ES-I3 (cell line): ENCODE results near the gene ZNF445.
"Not testable (repeated sequence)": the region's sequence is repeated elsewhere in the genome, so short reads cannot be mapped to it uniquely, and the experiment has no call there.

Source experiments
- H3K36me3 ChIP-seq: 2 replicates; pipeline ENCODE4 v1.6.1; 2013; ENCODE audit warnings: mild to moderate bottlenecking, low read length, control low read depth, moderate library complexity; ENCODE audit not compliant: insufficient read depth
- H3K4me1 ChIP-seq: 2 replicates; pipeline ENCODE4 v1.6.1; 2013; ENCODE audit warnings: mild to moderate bottlenecking, control low read depth, low read length; ENCODE audit not compliant: insufficient read depth
- H3K9ac ChIP-seq: 2 replicates; pipeline ENCODE4 v1.6.1; 2013; ENCODE audit warnings: low read depth, mild to moderate bottlenecking, low read length, moderate library complexity
- H3K9me3 ChIP-seq: 2 replicates; pipeline ENCODE4 v1.6.1; 2013; ENCODE audit warnings: mild to moderate bottlenecking, low read length, moderate library complexity; ENCODE audit not compliant: control insufficient read depth, insufficient read depth

The ZNF445 gene

GRCh38 chr3:44415421-44415820 lies 62.0 kb downstream of the ZNF445 start:
- no peaks in the 10 kb centered on the region for H3K36me3 ChIP-seq
- no peaks in the 10 kb centered on the region; the same call in 1 of the 2 replicates for H3K4me1 ChIP-seq
- H3K9me3 ChIP-seq = no peaks in the 10 kb centered on the region
- no peak overlapping the region for H3K9ac ChIP-seq

DNA sequence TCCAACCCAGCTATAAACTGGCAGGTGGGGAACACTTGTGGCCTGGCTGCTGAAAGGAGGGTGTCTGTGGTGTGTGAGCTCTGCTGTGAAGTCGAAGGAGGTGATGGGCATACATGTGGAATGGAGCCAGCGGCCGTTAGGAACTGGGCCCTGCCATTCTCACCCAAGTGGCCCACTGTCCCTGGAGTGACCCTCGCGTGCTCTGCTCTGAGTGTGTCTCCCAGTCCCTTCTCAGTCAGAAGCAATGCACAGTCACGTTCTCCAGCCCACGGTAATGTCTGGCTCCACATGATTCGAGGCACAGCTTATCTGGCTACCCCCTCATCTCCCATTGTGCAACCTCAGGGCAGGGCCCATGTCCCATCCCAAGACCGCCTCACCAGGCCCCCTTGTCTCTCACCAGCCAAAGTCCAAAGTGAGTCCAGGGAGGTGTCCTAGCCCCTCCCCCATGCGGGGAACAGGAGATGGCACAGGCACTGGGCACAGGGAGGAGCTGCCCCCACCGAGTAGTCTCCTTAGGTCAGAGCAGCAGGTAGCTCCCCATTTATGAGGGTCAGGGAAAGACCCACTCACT lies 62.9 kb downstream of the ZNF445 start:
- no peaks in the 10 kb centered on the region; the same call in 1 of the 2 replicates for H3K4me1 ChIP-seq
- no peak overlapping the region for H3K9ac ChIP-seq
- no peaks in the 10 kb centered on the region for H3K9me3 ChIP-seq
- H3K36me3 ChIP-seq = no peaks in the 10 kb centered on the region

DNA sequence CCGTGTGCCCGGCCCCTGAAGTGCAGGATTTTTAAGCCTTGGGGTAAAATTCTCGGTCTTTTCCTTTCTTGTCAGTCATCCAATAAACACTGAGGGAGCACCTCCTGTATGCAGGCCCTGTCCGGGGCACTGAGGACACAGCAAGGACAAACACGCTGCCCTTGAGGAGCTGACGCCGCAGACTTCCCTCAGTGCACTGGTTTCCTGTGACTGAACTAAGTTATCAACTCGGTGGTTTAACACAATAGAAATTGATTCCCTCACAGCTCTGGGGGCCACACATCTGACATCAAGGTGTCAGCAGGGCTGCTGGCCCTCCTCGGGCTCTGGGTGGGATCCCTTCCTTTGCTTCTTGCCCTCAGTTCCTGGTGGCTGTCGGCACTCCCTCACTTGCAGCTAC lies 65.1 kb downstream of the ZNF445 start:
- Histone ChIP-seq H3K36me3 (no peaks in the 10 kb centered on the region; the same call in 1 of the 2 replicates), H3K4me1 (no peaks in the 10 kb centered on the region; the same call in 1 of the 2 replicates), H3K9ac (no peak overlapping the region), H3K9me3 (no peaks in the 10 kb centered on the region)

GRCh38 chr3:44411031-44411645 lies 66.3 kb downstream of the ZNF445 start:
- Histone ChIP-seq H3K9me3 (no peaks in the 10 kb centered on the region), H3K36me3 (no peaks in the 10 kb centered on the region; the same call in 1 of the 2 replicates), H3K9ac (no peak overlapping the region), H3K4me1 (no peaks in the 10 kb centered on the region; the same call in 1 of the 2 replicates)

- Histone ChIP-seq H3K9ac (no peak overlapping the region), H3K9me3 (no peaks in the 10 kb centered on the region), H3K4me1 (no peaks in the 10 kb centered on the region; the same call in 1 of the 2 replicates), H3K36me3 (no peaks in the 10 kb centered on the region; the same call in 1 of the 2 replicates)
These were observed 67.6 kb downstream of the ZNF445 start for GRCh38 chr3:44409640-44410410.

- Histone ChIP-seq H3K9ac (no peak overlapping the region), H3K4me1 (no peaks in the 10 kb centered on the region), H3K36me3 (no peaks in the 10 kb centered on the region), H3K9me3 (no peaks in the 10 kb centered on the region)
These were observed 74.9 kb downstream of the ZNF445 start for GRCh38 chr3:44402548-44402947.

DNA sequence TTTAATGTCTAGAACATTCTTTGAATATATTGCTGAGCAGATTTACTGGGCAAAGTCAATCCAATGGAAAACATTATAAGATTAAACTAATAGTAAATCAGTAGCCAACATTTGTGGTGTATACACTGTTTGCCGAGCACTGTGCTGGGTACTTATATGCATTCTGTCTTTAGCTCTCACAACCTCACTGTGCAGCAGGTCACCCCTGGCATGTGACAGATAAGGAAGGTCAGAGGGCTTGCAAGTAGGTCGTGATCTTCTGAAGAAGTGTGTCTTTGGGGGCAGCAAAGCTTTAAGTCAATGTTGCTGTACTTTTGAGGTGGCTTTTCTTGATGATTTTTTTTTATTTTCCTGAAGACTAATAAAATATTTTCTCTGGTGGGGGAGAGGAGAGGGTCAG lies 76.7 kb downstream of the ZNF445 start:
- Histone ChIP-seq H3K9ac (no peak overlapping the region), H3K36me3 (no peaks in the 10 kb centered on the region), H3K4me1 (no peaks in the 10 kb centered on the region), H3K9me3 (no peaks in the 10 kb centered on the region)

- Histone ChIP-seq H3K4me1 (no peaks in the 10 kb centered on the region), H3K9ac (no peak overlapping the region), H3K36me3 (no peaks in the 10 kb centered on the region), H3K9me3 (no peaks in the 10 kb centered on the region)
These were observed 78.6 kb downstream of the ZNF445 start for GRCh38 chr3:44398853-44399252.

DNA sequence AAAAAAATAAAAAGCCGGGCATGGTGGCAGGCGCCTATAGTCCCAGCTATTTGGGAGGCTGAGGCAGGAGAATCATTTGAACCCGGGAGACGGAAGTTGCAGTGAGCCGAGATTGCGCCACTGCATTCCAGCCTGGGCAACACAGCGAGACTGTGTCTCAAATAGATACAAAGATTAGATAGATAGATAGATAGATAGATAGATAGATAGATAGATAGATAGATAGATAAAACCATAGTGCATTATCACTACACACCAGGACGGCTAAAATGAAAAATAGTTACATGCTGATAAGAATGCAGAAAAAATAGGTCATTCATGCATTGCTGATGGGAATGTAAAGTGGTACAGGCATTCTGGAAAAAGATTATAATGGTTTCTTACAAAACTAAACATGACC lies 79.2 kb downstream of the ZNF445 start:
- H3K9me3 ChIP-seq, H3K36me3 ChIP-seq, H3K9ac ChIP-seq, H3K4me1 ChIP-seq: not testable (repeated sequence)

- no peaks in the 10 kb centered on the region for H3K36me3 ChIP-seq
- no peaks in the 10 kb centered on the region for H3K9me3 ChIP-seq
- H3K9ac ChIP-seq = no peak overlapping the region
- no peaks in the 10 kb centered on the region for H3K4me1 ChIP-seq
These were observed 81.0 kb downstream of the ZNF445 start for GRCh38 chr3:44396200-44397171.

DNA sequence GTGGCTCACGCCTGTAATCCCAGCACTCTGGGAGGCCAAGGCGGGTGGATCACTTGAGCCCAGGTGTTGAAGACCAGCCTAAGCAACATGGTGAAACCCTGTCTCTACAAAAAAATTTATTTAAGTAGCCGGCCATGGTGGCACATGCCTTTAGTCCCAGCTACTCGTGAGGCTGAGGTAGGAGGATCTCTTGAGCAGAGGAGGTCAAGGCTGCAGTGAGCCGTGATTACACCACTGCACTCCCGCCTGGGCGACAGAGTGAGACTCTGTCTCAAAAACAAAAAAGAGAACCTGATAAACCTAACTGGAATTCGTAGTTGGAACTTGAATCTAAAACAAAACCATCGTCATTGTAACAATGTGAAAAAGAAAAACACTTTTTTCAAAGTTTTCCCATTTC lies 81.8 kb downstream of the ZNF445 start:
- Histone ChIP-seq H3K36me3 (no peaks in the 10 kb centered on the region), H3K9ac (no peak overlapping the region), H3K9me3 (no peaks in the 10 kb centered on the region), H3K4me1 (no peaks in the 10 kb centered on the region)

GRCh38 chr3:44392489-44392888 lies 85.0 kb downstream of the ZNF445 start:
- Histone ChIP-seq H3K9ac (no peak overlapping the region), H3K4me1 (no peaks in the 10 kb centered on the region), H3K9me3 (no peaks in the 10 kb centered on the region), H3K36me3 (no peaks in the 10 kb centered on the region)

DNA sequence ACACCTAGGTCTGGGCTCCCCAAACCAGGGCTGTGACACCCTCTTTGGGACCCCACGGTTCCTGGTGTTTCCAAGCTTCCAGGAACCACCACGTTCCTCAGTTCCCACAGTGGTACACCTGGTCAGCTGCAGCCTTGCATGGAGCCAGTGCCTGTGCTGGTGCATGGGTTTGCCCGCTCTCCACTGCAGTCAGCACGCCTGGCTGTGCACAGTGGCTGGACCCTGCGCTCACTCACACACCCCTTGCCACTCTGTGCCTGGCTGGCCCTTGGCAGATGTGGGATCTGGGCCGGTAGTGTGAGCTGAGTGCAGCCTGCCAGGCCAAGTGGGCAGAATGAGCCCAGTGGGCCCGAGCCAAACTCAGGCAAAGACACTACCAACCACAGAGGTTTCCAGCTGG lies 90.1 kb downstream of the ZNF445 start:
- Histone ChIP-seq H3K4me1 (no peaks in the 10 kb centered on the region), H3K9ac (no peak overlapping the region), H3K36me3 (no peaks in the 10 kb centered on the region), H3K9me3 (peaks cover 2% of the 10 kb centered on the region; the same call in 1 of the 2 replicates)
